HEK293 (cell line): Measurements from ENCODE around the gene ART5.
"Not testable (repeated sequence)": the region's sequence is repeated elsewhere in the genome, so short reads cannot be mapped to it uniquely, and the experiment has no call there.

Source experiments
- ELK4 ChIP-seq: IDR thresholded peaks from 2 replicates; pipeline ENCODE4 v1.6.1; 2011; ENCODE audit warnings: mild to moderate bottlenecking, low read depth, low read length, borderline replicate concordance
- SETDB1 ChIP-seq: IDR thresholded peaks from one replicate; pipeline ENCODE4 v1.6.1; 2017; ENCODE audit warnings: mild to moderate bottlenecking, low read length, moderate library complexity, mixed read lengths; ENCODE audit not compliant: insufficient read length
- ZBTB26 ChIP-seq: fragments of 450-650 bp; formaldehyde crosslinking; optimal IDR thresholded peaks from 2 replicates; pipeline ENCODE3; 2016; ENCODE audit warnings: missing biosample characterization, mild to moderate bottlenecking, missing genetic modification characterization
- ZNF121 ChIP-seq: fragments of 450-650 bp; formaldehyde crosslinking; IDR thresholded peaks from 2 replicates; pipeline ENCODE4 v1.5.1; 2016; ENCODE audit warnings: missing biosample characterization, missing genetic modification characterization
- ZNF280D ChIP-seq: fragments of 450-650 bp; formaldehyde crosslinking; IDR thresholded peaks from 2 replicates; pipeline ENCODE4 v1.5.1; 2016; ENCODE audit warnings: missing biosample characterization, missing genetic modification characterization
- ZNF449 ChIP-seq: fragments of 450-650 bp; formaldehyde crosslinking; IDR thresholded peaks from 2 replicates; pipeline ENCODE4 v1.5.1; 2017; ENCODE audit warnings: missing biosample characterization, mild to moderate bottlenecking, missing genetic modification characterization, moderate library complexity
- TF ChIP-seq, protein P1 (sequence below): fragments of 450-650 bp; formaldehyde crosslinking; IDR thresholded peaks from 2 replicates; pipeline ENCODE4 v1.5.1; 2016; ENCODE audit warnings: missing biosample characterization, missing genetic modification characterization
- TF ChIP-seq, protein P2 (sequence below): fragments of 450-650 bp; formaldehyde crosslinking; IDR thresholded peaks from 2 replicates; pipeline ENCODE4 v1.5.1; 2016; ENCODE audit warnings: missing biosample characterization, missing genetic modification characterization

GRCh38 chr11:3597743-3598142, 44.0 kb downstream of the ART5 start:
- TF ChIP-seq, protein P1, sequence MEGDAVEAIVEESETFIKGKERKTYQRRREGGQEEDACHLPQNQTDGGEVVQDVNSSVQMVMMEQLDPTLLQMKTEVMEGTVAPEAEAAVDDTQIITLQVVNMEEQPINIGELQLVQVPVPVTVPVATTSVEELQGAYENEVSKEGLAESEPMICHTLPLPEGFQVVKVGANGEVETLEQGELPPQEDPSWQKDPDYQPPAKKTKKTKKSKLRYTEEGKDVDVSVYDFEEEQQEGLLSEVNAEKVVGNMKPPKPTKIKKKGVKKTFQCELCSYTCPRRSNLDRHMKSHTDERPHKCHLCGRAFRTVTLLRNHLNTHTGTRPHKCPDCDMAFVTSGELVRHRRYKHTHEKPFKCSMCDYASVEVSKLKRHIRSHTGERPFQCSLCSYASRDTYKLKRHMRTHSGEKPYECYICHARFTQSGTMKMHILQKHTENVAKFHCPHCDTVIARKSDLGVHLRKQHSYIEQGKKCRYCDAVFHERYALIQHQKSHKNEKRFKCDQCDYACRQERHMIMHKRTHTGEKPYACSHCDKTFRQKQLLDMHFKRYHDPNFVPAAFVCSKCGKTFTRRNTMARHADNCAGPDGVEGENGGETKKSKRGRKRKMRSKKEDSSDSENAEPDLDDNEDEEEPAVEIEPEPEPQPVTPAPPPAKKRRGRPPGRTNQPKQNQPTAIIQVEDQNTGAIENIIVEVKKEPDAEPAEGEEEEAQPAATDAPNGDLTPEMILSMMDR (tag by site-specific recombination), result not testable (repeated sequence)
- not testable (repeated sequence) for TF ChIP-seq ELK4; ZNF280D (tag by site-specific recombination); ZNF449 (tag by site-specific recombination); SETDB1; ZBTB26 (tag by site-specific recombination); ZNF121 (tag by site-specific recombination)
- TF ChIP-seq, protein P2, sequence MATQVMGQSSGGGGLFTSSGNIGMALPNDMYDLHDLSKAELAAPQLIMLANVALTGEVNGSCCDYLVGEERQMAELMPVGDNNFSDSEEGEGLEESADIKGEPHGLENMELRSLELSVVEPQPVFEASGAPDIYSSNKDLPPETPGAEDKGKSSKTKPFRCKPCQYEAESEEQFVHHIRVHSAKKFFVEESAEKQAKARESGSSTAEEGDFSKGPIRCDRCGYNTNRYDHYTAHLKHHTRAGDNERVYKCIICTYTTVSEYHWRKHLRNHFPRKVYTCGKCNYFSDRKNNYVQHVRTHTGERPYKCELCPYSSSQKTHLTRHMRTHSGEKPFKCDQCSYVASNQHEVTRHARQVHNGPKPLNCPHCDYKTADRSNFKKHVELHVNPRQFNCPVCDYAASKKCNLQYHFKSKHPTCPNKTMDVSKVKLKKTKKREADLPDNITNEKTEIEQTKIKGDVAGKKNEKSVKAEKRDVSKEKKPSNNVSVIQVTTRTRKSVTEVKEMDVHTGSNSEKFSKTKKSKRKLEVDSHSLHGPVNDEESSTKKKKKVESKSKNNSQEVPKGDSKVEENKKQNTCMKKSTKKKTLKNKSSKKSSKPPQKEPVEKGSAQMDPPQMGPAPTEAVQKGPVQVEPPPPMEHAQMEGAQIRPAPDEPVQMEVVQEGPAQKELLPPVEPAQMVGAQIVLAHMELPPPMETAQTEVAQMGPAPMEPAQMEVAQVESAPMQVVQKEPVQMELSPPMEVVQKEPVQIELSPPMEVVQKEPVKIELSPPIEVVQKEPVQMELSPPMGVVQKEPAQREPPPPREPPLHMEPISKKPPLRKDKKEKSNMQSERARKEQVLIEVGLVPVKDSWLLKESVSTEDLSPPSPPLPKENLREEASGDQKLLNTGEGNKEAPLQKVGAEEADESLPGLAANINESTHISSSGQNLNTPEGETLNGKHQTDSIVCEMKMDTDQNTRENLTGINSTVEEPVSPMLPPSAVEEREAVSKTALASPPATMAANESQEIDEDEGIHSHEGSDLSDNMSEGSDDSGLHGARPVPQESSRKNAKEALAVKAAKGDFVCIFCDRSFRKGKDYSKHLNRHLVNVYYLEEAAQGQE, result not testable (repeated sequence)
